Ramos (cell line): ENCODE results near the gene CHD5.
"Not testable (repeated sequence)": the region's sequence is repeated elsewhere in the genome, so short reads cannot be mapped to it uniquely, and the experiment has no call there.

Source experiments
- in situ Hi-C: fragments of 300-500 bp; cut with MboI; formaldehyde crosslinking; loops from one replicate; pipeline ENCODE4 v1.14.3; 2022; ENCODE audit warnings: low sequenced_read_pairs; ENCODE audit not compliant: unreplicated experiment

CHD5 gene

GRCh38 chr1:6180268-6180706, at the start of gene CHD5:
Gene CHD5, minus strand, starts transcription at chr1:6180321. Its CDS starts 298 bp downstream, at chr1:6180023.
- in situ Hi-C loops, result no loop called here

DNA sequence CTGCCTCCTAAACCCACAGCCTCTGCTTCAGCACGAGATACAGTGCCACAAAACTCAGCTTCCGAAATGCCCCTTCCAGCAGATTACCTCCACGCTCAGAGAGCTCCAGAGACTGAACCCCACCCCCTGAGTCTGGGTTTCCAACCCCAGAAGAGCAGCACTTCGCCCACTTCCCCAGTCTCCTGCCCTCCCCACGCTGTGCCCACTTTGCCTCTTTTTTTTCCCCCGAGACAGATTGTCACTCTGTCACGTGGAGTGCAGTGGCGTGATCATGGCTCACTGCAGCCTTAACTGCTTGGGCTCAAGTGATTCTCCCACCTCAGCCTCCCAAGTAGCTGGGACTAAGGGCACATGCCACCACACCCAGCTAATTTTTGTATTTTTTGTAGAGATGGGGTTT, 45.5 kb upstream of the CHD5 start:
- in situ Hi-C loops, result no loop called here

DNA sequence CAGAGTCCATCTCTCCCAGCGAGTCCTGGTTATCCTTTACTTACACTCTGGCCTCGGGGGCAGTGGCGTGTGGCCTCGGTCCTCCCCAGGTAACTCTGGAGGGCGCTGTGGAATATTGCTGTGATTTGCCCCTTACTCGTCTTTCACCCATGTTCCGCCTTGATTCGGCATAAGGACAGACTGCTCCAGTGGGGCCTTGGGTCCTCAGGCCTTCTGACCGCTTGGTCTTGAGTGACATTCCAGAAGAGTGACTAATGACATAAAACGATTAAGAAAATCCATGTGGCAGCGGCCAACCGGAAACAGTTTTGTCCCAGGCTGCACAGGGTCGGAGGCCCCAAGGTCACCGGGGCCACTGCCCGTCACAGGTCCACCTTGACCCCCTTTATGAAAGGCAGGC, 44.6 kb upstream of the CHD5 start:
- in situ Hi-C loops, result no loop called here

GRCh38 chr1:6223617-6224016, 43.5 kb upstream of the CHD5 start:
- in situ Hi-C loops, result no loop called here

- in situ Hi-C loops, result no loop called here
These were observed 42.5 kb upstream of the CHD5 start for GRCh38 chr1:6222636-6223035.

GRCh38 chr1:6221210-6221784, 41.2 kb upstream of the CHD5 start:
- in situ Hi-C loops, result no loop called here

- in situ Hi-C loops, result no loop called here
These were observed 40.1 kb upstream of the CHD5 start for GRCh38 chr1:6220236-6220635.

DNA sequence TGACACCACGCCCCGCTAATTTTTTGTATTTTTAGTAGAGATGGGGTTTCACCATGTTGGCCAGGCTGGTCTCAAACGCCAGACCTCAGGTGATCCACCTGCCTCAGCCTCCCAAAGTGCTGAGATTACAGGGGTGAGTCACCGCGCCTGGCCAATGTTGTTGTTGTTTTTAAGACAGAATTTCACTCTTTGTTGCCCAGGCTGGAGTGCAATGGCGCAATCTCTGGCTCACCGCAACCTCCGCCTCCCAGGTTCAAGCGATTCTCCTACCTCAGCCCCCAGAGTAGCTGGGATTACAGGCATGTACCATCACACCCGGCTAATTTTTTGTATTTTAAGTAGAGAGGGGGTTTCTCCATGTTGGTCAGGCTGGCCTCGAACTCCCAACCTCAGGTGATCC, 39.5 kb upstream of the CHD5 start:
- in situ Hi-C loops, result not testable (repeated sequence)

GRCh38 chr1:6218375-6219164, 38.4 kb upstream of the CHD5 start:
- in situ Hi-C loops, result no loop called here

GRCh38 chr1:6212193-6212959, 32.3 kb upstream of the CHD5 start:
- in situ Hi-C loops, result no loop called here

DNA sequence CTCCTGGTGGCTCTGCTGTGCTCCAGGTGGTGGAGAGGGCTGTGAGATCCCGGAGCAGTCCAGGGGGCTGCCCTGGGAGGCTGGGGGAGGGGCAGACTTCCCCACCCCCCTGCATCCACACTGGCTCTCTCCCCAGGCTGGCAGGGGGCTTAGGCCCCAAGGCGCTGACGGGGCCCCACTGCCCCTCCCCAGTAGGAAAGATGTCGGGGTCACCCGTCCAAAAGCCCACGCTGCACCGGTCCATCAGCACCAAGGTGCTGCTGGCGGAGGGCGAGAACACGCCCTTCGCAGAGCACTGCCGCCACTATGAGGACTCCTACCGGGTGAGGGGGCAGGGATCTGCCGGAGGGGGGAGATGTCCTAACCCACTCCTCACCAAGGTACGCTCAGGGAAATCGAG, 31.6 kb upstream of the CHD5 start:
- in situ Hi-C loops, result no loop called here

- in situ Hi-C loops, result no loop called here
These were observed 30.7 kb upstream of the CHD5 start for GRCh38 chr1:6210591-6211355.

DNA sequence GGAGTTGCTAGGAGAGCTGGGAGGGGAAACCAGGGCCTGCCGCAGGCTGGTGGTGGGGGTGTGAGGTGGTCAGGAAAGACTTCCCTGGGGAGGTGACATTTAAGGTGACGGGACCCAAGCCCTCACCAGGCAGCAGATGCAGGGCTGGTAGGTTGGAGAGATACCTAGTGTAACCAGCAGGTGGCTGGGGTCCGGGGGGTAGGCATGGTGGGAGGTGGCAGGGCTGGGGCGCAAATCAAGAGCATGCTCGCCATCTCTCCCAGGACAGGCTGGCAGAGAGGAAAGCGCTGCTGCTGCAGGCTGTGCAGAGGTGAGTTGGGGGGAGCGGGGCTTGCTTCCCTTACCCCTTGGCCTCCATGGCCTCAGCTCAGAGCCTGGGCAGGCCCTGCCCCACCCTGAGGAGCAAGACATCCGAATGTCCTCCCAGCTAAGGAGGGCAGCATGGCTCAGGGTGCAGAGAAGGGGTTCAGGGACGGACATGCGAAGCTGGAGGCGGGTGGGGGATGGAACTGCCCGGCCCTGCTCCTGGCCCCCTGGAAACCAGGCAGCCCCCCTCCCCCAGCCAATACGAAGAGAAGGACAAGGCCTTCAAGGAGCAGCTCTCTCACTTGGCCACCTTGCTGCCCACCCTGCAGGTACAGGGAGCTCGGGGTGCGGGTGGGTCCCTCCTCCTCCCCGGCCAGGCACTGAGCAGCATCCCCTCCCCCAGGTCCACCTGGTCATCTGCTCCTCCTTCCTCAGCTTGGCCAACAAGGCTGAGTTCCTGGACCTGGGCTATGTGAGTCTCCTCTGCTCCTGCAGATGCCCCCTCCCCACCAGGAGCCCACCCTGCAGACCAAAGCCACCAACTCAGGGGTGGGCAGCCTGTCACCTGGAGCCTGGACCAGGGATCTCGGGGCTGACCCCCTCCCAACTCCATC, 29.8 kb upstream of the CHD5 start:
- in situ Hi-C loops, result no loop called here

DNA sequence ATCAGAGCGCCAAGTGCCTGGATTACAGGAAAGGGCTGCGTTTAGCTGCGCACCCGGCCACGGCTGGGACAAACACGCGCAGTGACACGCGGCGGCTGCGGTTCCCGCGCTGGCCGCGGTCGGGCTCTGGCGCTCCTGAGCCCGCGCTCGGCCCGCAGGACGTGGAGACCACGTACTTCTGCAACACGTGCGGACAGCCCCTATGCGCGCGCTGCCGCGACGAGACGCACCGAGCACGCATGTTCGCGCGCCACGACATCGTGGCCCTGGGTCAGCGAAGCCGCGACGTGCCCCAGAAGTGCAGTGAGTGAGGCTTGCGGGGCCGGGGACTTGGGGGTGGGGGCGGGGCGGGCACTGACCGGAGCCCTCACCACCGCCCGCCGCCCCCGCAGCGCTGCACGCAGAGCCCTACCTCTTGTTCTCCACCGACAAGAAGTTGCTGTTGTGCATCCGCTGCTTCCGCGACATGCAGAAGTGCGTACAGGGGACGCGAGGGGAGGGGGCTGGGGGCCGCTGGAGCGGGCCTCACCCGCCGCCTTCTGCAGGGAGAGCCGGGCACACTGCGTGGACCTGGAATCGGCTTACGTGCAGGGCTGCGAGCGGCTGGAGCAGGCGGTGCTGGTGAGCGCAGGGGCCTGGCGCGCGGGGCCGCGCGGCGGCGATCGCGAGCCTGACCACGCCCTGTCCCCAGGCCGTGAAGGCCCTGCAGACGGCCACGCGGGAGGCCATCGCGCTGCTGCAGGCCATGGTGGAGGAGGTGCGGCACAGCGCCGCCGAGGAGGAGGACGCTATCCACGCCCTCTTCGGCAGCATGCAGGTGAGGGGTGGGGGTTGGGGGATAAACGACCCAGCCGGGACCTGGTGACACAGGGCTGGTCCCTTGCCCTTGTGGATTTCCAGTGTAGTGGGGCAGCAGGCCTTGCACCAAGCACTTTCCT, 28.9 kb upstream of the CHD5 start:
- in situ Hi-C loops, result no loop called here

DNA sequence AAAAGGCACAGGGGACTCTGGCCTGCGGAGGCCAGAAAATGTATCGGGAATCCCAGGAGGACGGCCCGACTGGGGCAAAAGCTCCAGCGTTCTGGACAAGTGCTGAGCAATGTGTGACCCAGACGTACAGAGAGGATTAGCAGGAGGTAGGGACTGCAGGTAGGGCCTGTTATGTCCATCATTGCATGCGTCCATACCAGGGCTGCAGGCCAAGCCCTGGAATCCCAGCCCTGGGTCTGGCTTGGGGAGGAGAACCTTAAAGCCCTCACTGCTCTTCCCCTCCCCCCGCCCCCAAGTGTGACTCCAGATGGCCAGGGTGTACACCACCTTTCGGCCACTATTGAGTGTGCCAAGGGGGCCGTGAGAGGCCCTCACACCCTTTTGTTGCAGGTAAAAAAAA, 27.8 kb upstream of the CHD5 start:
- in situ Hi-C loops, result no loop called here

DNA sequence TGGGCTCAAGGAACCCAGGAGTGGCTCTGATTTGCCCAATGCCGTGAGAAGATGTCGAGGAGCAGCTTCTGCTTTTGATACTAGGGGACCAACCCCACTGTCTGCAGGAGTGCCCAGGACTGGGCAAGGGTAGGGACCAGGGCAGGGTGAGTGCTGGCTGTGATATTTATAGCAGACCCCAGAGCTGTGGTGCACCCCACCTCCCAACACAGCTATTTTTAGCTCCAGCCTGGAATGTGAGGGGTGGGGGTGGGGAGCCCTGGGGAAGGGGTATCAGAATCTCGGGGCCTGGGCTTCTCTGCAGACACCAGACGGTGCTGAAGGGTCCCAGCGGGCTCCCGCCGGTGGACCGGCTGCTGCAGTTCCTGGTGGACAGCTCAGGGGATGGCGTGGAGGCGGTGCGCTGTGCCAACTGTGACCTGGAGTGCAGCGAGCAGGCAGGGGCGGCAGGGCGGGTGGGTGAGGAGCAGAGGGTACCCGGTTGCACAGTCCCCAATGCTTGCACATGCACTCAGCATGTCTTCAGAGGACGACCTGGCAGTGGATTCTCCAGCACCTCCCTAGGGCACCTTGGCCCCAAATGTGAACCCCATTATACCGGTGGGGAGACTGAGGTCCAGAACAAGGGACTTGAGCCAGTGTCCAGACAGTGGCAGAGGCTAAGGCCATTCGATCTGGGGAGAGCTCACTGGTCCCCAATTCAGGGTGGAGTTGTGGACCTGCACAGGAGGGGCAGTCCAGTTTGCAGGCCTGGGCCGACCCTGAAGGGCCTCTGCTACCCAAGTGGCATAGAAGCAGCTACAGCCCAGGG, 27.2 kb upstream of the CHD5 start:
- in situ Hi-C loops, result no loop called here

DNA sequence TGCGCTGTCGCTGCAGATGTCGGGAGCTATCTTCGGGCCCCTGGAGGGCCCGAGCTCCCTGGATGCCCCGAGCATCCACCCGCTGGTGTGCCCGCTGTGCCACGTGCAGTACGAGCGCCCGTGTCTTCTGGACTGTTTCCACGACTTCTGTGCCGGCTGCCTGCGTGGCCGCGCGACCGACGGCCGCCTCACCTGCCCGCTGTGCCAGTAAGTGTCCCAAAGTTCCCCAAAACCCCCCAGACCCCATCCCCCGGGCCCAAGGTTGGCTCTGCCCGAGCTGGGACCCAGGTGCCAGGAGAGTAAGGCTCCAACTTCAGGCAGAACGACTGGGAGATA, 26.4 kb upstream of the CHD5 start:
- in situ Hi-C loops, result no loop called here
